COLO829 (cell line): ENCODE results near the gene GAN.
"Not testable (repeated sequence)": the region's sequence is repeated elsewhere in the genome, so short reads cannot be mapped to it uniquely, and the experiment has no call there.

Experiments
- DNase-seq: peaks from one replicate; pipeline ENCODE4 v3.0.0; 2012; ENCODE audit warnings: low spot score

The GAN gene

DNA sequence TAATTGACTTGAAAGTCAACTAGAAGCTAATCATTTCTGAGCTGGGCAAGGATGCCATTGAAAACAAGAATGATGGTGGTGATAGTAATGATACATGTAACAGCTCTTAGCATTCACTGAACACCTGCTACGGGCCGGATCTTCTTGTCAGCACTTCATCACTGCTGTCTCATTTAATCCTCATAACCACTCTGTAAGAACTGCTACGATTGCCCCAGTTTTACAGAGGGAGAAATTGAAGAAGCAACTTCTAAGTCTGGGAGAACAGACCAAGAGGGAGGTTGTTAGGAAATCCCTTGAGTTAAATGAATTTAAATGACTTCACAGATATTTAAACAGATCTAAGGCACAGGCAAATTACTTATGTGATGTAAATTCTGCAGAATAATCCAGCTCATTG, 7.0 kb upstream of the GAN start:
- no peak for DNase-seq

DNA sequence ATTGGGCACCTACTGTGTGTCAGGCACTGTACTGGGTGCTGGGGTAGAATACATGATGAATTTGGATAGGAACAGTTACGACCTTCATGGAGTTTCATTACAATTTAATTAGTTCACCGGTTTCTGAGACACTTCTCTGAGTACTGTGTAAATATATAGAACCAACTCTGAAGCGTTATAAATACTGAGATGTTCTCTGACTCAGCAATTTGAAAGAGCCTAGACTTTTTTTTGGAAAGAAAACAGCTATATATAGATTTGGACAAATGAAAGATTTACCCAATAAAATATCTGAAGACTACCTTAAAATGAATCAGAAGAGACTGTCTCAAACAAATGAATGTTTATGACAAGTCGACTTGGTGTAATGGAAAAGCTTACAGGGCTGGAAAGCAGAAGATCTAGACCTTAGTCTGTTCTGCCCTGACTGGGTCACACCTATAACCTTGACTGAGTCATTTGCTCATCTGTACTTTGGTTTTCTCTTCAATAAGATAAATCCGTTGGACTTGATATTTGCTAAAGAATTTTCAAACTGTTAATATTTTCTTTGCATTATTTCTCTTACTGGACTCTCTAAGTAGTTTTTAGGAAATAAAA, 4.6 kb upstream of the GAN start:
- no peak for DNase-seq

DNA sequence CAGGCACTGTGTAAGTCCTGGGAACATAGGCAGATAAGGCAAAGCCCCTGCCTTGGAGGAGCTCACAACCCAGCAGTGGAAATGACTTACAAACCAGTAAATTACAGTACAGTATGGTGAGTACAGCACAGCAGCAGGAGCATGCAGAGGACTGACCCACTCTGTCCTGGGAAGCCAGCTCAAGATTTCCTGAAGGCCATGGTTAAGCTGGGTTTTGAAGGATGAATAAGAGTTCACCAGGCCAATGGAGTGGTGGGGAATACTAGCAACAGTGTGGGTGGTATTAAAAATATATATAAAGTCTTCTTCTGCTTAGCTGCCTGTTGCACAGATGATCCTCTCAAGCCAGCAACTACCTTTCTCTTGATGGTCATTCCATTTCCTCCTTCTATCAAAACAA, 3.0 kb upstream of the GAN start:
- DNase-seq = no peak

DNA sequence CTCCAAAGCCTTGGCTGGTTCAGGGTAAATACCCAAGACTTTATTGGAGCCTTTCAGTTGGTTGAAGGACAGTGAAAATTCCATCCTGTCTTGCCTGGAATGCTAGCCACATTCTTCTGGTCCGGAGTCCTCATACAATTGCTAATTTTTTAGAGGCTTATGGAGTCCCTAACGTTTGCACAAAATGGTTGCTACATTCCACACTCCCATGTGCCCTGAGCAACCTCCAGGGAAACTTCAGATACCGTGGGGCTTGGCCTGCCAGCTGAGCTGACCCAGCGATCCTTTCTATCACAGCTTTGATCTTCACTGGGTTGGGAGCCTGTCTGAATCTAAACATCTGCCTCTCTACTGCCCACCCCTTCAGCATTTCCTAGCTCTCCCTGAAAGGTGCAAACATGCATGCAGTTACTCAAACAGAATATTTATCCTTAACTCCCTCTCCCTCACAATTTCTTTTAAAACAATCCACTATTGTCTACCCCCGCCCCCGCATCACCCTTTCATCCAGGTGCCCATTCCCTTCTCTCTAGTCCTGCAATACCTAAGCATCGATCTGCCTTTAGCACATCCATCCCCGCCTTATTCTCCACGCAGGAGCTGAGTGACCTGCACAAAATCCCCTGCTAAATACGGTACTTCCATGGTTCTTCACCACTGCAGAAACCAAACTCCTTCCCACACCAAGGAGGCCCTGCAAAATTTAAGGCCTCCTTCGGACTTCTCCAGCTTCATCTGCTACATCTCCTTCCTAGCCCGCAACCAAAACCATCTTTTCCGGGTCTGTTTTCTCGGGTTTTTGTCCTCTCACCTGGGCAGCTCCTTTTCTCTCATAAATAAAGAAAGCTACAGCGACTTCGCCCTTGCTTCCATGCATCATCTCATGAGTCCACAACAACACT, 810 bp upstream of the GAN start:
- no peak for DNase-seq

DNA sequence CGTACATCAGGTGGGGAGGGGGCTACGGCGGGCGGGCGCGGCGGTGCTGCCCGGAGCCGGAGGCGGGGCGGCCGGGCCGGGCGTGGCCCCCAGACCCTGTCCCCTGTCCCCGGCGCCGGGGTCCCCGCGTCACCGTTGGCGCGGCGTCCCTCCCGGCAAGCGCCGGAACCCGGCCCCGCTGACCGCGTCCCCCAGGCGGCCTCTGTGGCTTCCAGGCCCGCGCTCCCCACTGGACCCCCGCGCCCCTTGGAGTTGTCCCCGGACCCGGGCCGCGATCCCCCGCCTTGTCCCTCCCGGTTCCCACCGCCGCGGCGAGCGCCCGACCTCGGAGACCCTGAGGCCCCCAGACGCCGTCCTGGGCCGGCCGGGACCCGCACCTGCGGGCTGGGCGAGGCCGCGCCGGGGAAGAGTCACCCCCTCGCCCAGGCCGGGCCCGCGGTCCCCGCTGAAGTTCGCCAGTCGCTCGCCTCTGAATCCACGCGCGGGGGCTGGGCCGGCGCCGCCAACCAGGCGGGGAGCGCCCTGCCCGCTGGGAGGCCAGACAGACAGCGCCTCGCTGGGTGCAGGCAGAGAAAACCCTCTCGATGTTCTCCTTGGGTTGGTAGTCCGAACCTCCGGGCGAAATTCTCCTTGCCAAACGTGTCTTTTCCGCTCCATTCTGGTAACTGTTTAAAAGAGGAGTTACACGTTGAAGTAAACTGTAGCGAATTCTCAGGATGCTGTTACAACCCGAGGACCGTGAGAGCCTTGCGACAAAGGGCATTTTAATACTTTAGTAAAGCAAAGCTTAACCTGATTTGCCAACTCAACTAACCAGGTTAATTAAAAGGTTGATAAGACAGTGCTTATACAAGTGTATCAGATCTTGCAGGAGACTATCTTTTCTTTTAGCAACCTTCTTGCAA, 761 bp downstream of the GAN start:
- no peak for DNase-seq

DNA sequence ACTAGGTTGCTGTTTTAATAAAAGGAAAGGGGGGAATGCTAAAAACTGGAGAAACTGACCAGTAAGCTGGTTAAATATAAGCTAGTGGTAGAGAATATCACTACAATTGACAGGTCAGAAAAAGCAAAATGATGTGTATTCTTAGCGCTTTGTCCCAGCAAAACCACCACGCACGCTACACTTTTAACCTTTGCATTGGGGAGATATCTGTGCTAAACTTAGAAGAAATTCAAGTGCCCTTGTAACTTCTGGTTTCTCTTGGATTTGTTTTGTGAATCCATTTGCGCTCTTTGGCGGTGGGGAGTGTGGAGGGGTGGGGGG, 1.4 kb downstream of the GAN start:
- no peak for DNase-seq

DNA sequence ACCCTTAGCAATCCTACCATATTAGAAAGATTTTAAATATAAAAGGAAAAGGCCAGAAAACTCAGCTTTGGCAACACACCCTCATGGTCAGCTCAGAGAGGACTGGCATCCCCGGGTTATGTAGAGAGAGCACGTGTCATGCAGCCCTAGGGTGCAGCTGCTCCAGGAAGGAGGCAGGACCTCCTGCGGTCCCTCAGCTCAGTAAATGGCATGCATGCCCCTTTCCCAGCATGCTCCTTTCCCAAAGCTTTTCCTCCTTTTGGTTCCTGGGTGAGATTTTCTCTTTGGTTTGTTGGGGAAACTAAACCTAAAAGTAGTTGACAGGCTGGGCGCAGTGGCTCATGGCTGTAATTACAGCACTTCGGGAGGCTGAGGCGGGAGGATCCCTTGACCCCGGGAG, 3.9 kb downstream of the GAN start:
- no peak for DNase-seq

DNA sequence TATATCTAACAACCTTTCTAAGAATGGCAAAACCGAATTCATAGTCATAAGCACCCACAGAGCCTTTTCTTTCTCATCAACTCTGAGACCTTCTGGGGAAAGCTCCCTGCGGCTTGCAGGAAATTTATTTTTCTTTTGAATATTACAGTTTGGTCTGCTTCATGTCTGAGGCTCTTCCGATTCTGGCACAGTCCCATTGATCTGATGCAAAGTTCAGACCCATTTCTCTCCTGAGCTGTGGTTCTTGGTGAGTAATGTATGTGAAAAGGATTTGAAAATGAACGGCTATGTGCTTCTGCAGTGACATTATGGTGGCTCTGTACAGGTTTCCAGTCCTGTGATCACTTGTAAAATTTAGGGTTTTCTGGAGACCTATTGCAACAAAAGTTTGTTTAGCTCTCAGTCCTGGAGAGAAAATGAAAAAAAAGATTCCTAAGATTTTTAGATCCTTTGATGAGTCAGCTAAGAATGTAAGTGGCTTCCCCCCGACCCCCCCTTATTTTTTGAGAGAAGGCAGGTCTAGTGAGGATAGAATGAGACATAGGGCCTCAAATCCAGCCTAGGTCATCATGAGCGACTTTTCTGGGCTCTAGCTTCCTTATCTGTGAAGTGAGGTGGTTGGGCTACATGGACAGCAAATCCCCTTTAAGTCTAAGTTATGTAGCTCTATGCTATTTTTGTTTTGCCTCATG, 4.6 kb downstream of the GAN start:
- DNase-seq = no peak

DNA sequence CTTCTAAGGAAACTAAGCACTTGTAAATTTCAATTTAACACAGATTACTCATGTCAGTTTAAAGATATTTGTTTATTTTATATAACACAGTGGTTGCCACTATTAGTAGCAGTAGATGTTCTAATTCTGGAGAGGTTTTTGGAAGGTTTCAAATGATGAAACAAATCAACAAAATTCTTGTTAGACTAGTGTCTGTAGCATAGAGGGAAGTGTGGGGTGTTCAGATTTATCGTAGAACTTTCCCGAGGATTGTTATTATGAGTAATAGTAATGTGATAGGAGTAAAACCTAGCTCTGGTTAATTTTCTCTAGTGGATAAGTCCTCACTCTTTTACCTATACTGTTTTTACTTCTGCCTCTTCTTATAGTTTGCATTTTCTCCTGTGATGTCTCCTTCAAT, 6.3 kb downstream of the GAN start:
- no peak for DNase-seq

DNA sequence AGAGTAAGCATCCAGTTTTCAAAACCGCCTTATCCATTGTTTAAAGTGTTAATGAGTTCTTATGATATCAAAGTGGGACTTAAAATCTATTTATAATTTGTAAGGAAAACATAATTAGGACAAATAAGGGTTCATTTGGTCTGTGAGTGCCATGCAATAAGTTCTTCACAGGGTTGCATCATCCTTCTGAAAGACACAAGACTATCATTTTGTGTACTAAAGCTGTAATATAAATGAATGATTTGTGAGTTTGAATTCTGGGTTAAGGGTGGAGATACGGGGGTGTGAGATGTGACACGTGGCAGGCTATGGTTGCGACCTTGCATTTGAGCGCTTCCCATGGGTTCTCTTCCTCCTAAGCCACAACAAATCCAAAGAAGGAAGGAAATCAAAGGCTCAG, 6.8 kb downstream of the GAN start:
- no peak for DNase-seq

DNA sequence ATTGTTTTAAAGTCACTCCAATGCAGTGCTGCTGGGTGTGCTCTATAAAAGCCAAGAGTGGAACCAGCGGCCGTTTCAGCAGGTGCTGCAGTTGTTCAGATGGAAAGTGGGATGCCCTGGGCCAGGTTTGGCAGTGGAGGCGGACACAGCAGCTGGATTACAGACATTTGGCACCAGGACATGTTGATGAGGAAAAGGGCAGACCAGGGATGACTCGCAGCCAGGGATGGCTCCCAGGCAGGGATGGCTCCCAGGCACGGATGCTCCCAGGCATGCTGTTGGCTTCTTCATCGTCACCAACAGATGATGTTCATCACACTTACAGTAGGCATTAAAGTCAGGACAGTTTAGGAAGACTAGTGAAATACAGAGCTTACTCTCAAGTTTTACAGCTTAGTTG, 10.0 kb downstream of the GAN start:
- DNase-seq = no peak

DNA sequence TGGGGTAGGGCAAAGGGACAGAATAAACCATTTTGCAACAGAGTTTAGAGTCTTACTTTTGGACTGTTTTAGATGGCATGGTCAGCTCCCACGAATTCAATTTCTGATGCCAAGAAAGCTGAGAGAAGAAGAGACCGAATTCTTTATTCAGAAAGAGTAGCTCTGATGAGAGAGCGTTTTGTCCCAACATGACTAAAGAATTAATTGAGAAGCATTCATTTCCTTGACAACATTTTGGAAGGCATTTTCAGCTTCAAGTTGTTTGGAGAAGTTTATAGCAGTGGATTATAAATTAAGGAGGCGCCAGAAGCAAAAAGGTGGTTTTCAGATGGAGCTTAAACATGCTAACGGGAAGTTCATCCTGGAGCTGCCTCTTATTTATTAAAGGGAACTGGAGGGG, 12.2 kb downstream of the GAN start:
- DNase-seq = no peak

DNA sequence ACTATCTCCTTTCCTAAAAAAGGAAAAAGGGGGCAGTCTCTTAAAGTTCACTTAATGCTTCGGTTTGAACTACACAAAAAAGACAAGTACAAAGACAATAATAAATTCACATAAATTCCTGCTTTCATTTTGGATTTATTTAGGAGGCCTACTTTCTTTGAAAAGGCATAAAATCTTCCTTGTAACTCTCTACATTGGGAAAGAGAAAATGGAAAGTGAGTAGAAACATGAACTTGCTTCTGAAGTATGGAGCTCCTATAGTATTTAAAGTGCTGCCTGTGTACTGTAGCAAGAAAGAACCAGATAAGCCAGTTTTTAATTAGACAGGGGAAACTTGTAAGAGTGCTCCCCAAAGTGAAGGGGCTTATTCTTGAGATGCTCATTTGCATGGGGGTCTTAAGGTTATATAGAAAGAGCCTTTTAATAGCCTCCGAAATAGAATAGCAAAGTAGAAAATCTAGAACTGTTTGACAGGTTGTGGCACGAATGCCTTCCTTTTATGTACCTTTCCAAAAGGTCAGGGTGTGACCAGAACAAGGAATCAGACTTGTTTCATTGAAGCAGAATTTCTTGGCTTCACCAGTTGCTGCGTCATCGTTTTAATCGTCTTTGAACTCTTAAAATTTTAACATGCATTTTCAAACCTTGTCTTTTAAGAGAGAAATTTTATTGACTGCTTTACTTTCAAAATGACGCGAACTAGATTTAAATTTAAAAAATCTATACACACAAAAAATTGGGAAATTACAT, 12.9 kb downstream of the GAN start:
- no peak for DNase-seq

DNA sequence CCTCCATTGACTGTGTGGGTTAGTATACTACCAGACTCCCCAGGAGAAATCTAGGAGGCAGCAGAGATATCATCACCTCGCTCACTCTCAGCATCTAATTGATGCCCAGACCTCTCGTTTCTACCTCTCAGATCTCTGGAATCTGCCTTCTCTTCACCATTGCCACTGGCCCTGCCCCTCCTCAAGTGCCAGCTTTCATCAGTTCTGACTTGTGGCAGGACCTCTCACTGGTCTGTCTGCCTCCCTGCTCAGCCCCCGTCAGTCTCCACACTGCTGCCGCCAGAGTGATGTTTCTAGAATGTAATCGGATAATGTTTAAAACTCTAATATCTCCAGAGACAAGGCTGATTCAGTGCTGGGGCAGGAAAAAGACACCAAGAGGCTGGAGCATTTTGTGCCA, 15.2 kb downstream of the GAN start:
- no peak for DNase-seq

DNA sequence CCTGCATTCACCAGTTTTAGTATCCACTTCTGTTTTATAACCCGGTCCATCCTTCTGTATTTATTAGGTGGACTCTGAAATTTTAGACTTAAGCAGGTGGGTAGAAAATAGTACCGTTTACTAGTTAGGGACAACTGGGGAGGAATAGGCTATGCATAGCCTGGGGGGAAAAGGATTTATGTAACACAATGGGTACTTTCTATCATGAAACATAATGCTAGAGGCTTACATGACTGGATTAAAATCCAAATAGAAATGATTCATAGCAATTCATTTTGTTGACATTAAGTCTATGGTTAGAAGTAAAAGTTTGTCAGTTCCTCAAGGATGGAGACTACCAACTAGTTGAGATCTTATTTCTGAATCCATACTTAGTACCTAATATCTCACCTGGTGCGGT, 18.6 kb downstream of the GAN start:
- no peak for DNase-seq

DNA sequence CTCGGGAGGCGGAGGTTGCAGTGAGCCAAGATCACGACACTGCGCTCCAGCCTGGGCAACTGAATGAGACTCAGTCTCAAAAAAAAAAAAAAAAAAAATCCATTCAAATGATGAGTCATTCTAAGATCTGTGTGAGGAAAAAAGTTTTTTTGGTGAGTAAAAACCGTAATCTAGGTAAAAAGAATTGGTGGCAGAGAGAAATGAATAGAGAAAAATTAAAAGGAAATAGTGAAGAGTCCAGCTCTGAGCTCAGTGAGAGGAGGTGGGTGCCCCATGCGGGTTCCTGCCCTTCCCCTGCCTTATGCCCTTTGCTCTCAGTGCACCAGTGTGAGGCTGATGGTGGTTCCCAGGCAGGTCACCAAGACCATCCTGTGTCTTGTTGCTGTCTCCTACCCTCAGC, 20.9 kb downstream of the GAN start:
- DNase-seq = no peak

DNA sequence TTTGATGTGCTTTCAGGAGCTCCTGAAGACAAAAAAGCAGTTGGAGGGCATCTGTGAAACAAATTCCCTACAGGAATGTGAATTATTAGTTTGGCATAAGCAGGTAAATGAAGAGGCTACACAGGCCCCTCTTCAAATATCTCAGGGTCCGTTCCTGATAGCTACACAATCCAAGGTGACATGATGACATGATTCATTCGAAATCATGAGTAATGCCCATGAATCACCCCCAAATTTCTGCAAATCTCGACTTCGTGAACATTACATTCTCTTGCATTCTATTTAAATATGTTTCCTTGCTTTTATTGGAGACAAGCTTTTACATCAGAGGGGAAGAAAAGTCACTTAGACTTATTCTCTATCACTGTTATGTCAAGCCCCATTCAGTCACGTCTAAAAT, 22.3 kb downstream of the GAN start:
- no peak for DNase-seq

DNA sequence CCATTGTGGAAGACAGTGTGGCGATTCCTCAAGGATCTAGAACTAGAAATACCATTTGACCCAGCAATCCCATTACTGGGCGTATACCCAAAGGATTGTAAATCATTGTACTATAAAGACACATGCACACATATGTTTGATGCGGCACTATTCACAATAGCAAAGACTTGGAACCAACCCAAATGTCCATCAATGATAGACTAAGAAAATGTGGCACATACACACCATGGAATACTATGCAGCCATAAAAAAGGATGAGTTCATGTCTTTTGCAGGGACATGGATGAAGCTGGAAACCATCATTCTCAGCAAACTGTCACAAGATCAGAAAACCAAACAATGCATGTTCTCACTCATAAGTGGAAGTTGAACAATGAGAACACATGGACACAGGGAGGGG, 30.4 kb downstream of the GAN start:
- not testable (repeated sequence) for DNase-seq

DNA sequence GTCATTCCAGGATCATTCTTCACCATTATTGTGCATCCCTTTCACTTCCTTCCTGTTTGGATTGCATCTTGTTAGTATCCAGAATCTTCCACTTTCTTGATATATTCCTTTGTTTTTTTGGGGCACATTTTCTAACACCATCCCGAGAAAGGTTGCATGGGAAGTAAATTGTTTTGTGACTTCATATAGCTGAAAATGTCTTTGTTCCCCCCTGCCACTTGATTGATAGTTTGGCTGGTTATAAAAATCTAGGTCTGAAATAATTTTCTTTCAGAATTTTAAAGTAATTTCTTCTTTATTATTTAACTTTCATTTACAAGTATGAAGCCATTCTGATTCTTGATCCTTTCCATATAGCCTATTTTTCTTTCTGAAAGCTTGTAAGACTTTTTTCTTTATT, 32.7 kb downstream of the GAN start:
- DNase-seq = no peak

DNA sequence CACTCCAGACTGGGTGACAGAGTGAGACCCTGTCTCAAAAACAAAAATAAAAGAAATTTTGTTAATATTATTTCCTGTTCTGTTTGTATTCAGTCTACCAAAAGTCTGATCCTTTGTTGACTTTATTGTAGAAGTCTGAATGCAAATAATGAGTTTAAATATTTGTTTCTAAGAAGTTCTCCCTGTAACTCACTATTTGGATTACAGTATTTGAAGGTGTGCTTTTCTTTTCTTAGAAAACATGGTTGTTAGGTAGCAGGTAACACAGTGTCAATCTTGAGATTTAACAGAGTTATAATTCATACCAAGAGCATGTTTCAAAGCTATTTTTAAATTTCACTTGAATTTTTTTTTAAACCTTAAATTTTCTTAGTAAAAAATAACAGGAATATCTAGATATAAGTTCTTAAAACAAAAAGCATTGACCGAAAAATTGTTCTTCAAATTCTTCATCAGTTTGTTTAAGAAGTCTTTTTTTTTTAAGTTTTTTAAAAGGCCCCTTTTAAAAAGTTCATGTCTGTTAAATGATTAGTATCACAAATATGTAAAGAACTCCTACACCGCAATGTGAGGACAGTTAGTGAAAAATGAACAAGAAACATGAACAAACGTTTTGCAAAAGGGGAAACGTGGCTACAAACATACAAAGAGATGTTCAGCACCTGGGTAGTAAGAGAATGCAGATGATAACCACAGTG, 35.0 kb downstream of the GAN start:
- DNase-seq = no peak

DNA sequence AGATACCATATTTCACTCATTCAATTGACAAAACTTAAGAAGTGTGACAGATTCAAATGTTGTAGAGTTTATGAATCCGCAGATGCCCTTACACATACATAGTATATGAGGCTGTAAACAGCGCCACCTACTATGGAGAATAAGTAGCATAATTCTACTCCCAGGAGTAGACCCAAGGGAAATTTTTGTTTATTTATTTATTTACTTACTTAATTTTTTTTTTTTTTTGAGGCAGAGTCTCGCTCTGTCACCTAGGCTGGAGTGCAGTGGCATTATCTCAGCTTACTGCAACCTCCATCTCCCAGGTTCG, 35.5 kb downstream of the GAN start:
- DNase-seq = no peak
